Activated CD4-positive, CD25-positive, alpha-beta regulatory T cell (primary cell): ENCODE results near the gene MRPS5.
"Not testable (repeated sequence)": the region's sequence is repeated elsewhere in the genome, so short reads cannot be mapped to it uniquely, and the experiment has no call there.

Experiments used
- DNase-seq, 4 experiments: peaks; one replicate each; lab custom pipeline; 2025; lab: John Stamatoyannopoulos, UW

Gene MRPS5

GRCh38 chr2:95047629-95048510, 73.7 kb downstream of the MRPS5 start:
- no peak for DNase-seq

- no peak for DNase-seq
Observed at GRCh38 chr2:95046371-95047112, 75.1 kb downstream of the MRPS5 start.

- no peak for DNase-seq
Observed at GRCh38 chr2:95044601-95045000, 77.0 kb downstream of the MRPS5 start.

GRCh38 chr2:95043300-95044093, 78.1 kb downstream of the MRPS5 start:
- DNase-seq: no peak

GRCh38 chr2:95042472-95043271, 78.9 kb downstream of the MRPS5 start:
- DNase-seq: no peak

- no peak for DNase-seq
Observed at GRCh38 chr2:95041824-95042442, 79.7 kb downstream of the MRPS5 start.

GRCh38 chr2:95041060-95041823, 80.4 kb downstream of the MRPS5 start:
- no peak for DNase-seq

- DNase-seq: no peak
Observed at GRCh38 chr2:95040426-95040825, 81.2 kb downstream of the MRPS5 start.

- DNase-seq: no peak
Observed at GRCh38 chr2:95039978-95040377, 81.6 kb downstream of the MRPS5 start.

- no peak for DNase-seq
Observed at GRCh38 chr2:95039363-95039762, 82.2 kb downstream of the MRPS5 start.

- no peak for DNase-seq
Observed at GRCh38 chr2:95038635-95039298, 82.8 kb downstream of the MRPS5 start.

- DNase-seq: not testable (repeated sequence)
Observed at GRCh38 chr2:95037841-95038585, 83.6 kb downstream of the MRPS5 start.

- no peak for DNase-seq
Observed at GRCh38 chr2:95037384-95037839, 84.2 kb downstream of the MRPS5 start.

GRCh38 chr2:95036596-95037383, 84.8 kb downstream of the MRPS5 start:
- DNase-seq: no peak
